Measurements from ENCODE around the gene METTL6. TPM values are rescaled to one million over a fixed set of nuclear protein-coding genes. Genes with fewer than 3 reads are reported as not detected.
A peak's percentile ranks its signal among the peaks of the same experiment; 100 is the strongest.

The METTL6 gene
- total RNA-seq, 6 donors from 2014 or later: 10.5 to 20.7 (median 13.9) TPM

GRCh38 chr3:15451216-15452113 lies 24.1 kb upstream of the METTL6 start:
- H3K4me3 ChIP-seq: no peak overlapping the region
- TF ChIP-seq POLR2AphosphoS5 (IDR thresholded peaks at IDR 0.05) (no peak), POLR2A (IDR thresholded peaks at IDR 0.05) (no peak), EP300 (IDR thresholded peaks at IDR 0.05) (no peak)
- TF ChIP-seq, protein P1, sequence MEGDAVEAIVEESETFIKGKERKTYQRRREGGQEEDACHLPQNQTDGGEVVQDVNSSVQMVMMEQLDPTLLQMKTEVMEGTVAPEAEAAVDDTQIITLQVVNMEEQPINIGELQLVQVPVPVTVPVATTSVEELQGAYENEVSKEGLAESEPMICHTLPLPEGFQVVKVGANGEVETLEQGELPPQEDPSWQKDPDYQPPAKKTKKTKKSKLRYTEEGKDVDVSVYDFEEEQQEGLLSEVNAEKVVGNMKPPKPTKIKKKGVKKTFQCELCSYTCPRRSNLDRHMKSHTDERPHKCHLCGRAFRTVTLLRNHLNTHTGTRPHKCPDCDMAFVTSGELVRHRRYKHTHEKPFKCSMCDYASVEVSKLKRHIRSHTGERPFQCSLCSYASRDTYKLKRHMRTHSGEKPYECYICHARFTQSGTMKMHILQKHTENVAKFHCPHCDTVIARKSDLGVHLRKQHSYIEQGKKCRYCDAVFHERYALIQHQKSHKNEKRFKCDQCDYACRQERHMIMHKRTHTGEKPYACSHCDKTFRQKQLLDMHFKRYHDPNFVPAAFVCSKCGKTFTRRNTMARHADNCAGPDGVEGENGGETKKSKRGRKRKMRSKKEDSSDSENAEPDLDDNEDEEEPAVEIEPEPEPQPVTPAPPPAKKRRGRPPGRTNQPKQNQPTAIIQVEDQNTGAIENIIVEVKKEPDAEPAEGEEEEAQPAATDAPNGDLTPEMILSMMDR (IDR thresholded peaks at IDR 0.05): no peak
- no peaks in the 10 kb centered on the region for H3K27me3 ChIP-seq
- peak in 1 of 2 donors; percentile 32 for DNase-seq
- no peaks in the 10 kb centered on the region for H3K36me3 ChIP-seq
- ATAC-seq (ENCODE audit: low FRiP score in 2 of 2): no peak
- H3K4me1 ChIP-seq: no peaks in the 10 kb centered on the region
- no peak overlapping the region for H3K27ac ChIP-seq
- 91 to 93% methylated on average over 18 of the region's 18 CpGs for WGBS, 2 donors
- no peaks in the 10 kb centered on the region for H3K9me3 ChIP-seq

GRCh38 chr3:15450438-15451215 lies 23.3 kb upstream of the METTL6 start:
- Histone ChIP-seq H3K27me3 (no peaks in the 10 kb centered on the region), H3K9me3 (no peaks in the 10 kb centered on the region), H3K4me3 (no peak overlapping the region), H3K27ac (no peak overlapping the region), H3K4me1 (no peaks in the 10 kb centered on the region), H3K36me3 (no peaks in the 10 kb centered on the region)
- TF ChIP-seq POLR2AphosphoS5 (IDR thresholded peaks at IDR 0.05) (no peak), POLR2A (IDR thresholded peaks at IDR 0.05) (no peak), EP300 (IDR thresholded peaks at IDR 0.05) (no peak)
- TF ChIP-seq, protein P1 (IDR thresholded peaks at IDR 0.05): no peak
- 93 to 94% methylated on average over 12 of the region's 12 CpGs for WGBS, 2 donors
- peak in 1 of 2 donors; percentile 33 for DNase-seq
- ATAC-seq (ENCODE audit: low FRiP score in 2 of 2): no peak

DNA sequence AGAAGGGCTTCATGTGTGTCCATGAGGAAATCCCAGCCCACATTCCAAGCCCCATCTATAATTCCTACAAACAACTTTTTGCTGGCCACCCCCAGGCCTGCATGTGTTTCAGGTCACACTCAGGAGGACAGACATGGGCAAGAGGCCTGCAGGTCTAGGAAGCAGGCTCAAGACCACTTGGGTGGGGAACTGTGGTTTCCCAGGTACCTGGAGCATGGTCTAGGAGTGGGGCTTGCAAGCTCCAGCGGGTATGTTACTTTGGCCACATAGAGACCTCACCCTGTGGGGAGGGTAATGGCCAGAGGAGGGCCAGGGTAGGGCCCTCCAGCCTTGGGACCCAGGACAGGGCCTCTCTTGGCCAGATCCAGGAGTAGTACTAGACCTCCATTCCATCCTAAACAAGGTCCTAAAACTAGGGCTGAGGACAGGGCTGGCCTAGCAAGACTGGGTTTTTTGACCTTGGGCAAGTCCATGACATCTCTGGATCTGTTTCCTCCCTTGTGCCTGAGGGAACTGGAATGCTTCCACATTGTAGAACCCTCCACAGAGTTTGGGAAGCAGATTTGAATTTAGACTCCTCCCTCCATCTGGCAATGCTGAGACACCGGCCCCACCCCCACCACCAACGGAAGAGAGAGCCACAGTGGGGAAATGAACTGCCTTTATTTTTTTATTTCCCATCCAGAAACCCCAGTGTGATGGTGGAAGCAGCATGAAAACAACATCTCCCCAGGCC lies 22.3 kb upstream of the METTL6 start:
- no peak for DNase-seq
- 82 to 93% methylated on average over 3 of the region's 3 CpGs for WGBS, 2 donors

GRCh38 chr3:15443826-15444524 lies 16.6 kb upstream of the METTL6 start:
- TF ChIP-seq POLR2AphosphoS5 (IDR thresholded peaks at IDR 0.05) (no peak), EP300 (IDR thresholded peaks at IDR 0.05) (no peak), POLR2A (IDR thresholded peaks at IDR 0.05) (no peak)
- TF ChIP-seq, protein P1 (IDR thresholded peaks at IDR 0.05): no peak
- Histone ChIP-seq H3K36me3 (peaks cover 0 to 43% (median 26%) of the 10 kb centered on the region in 4 donors), H3K27me3 (no peaks in the 10 kb centered on the region), H3K27ac (no peak overlapping the region), H3K4me3 (no peak overlapping the region), H3K4me1 (peaks cover 0 to 6% (median 2%) of the 10 kb centered on the region in 4 donors), H3K9me3 (no peaks in the 10 kb centered on the region)
- 82 to 88% methylated on average over 4 of the region's 4 CpGs for WGBS, 2 donors
- DNase-seq (no peak), ATAC-seq (ENCODE audit: low FRiP score in 2 of 2) (no peak)

More for the DNA sequence above, 22.3 kb upstream of the METTL6 start:
- no peak overlapping the region for H3K27ac ChIP-seq
- no peaks in the 10 kb centered on the region for H3K9me3 ChIP-seq
- no peak for TF ChIP-seq POLR2AphosphoS5 (IDR thresholded peaks at IDR 0.05)
- no peak for TF ChIP-seq EP300 (IDR thresholded peaks at IDR 0.05)
- TF ChIP-seq POLR2A (IDR thresholded peaks at IDR 0.05): no peak
- TF ChIP-seq, protein P1 (IDR thresholded peaks at IDR 0.05): no peak
- H3K27me3 ChIP-seq: no peaks in the 10 kb centered on the region
- ATAC-seq (ENCODE audit: low FRiP score in 2 of 2): no peak
- no peaks in the 10 kb centered on the region for H3K4me1 ChIP-seq
- H3K4me3 ChIP-seq: no peak overlapping the region
- H3K36me3 ChIP-seq: no peaks in the 10 kb centered on the region
